ENCODE data around the gene MT2A.

The MT2A gene

DNA sequence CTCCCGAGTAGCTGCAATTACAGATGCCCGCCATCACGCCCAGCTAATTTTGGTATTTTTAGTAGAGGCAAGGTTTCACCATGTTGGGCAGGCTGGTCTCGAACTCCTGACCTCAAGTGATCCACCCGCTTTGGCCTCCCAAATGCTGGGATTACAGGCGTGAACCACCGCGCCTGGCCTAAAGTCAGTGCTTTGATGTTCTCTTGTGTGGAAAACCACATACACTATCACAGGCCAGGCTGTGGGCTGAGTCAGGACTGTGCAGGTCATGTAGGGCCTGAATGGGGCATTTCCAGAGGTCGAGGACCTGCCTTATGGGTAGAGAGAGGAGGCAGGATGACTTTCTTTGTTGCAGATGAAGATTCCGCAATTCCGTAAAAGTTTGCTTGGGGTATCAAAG is 24.1 kb upstream of the MT2A start:
- no peak for DNase-seq (ENCODE audit: low read depth)
- TF ChIP-seq, protein P1, sequence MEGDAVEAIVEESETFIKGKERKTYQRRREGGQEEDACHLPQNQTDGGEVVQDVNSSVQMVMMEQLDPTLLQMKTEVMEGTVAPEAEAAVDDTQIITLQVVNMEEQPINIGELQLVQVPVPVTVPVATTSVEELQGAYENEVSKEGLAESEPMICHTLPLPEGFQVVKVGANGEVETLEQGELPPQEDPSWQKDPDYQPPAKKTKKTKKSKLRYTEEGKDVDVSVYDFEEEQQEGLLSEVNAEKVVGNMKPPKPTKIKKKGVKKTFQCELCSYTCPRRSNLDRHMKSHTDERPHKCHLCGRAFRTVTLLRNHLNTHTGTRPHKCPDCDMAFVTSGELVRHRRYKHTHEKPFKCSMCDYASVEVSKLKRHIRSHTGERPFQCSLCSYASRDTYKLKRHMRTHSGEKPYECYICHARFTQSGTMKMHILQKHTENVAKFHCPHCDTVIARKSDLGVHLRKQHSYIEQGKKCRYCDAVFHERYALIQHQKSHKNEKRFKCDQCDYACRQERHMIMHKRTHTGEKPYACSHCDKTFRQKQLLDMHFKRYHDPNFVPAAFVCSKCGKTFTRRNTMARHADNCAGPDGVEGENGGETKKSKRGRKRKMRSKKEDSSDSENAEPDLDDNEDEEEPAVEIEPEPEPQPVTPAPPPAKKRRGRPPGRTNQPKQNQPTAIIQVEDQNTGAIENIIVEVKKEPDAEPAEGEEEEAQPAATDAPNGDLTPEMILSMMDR (IDR thresholded peaks at IDR 0.05; ENCODE audit: control insufficient read depth, insufficient read depth, low read depth, low read length, missing control alignments): no peak
- H3K4me3 ChIP-seq (ENCODE audit: control insufficient read depth, low read depth, low read length): no peak overlapping the region

DNA sequence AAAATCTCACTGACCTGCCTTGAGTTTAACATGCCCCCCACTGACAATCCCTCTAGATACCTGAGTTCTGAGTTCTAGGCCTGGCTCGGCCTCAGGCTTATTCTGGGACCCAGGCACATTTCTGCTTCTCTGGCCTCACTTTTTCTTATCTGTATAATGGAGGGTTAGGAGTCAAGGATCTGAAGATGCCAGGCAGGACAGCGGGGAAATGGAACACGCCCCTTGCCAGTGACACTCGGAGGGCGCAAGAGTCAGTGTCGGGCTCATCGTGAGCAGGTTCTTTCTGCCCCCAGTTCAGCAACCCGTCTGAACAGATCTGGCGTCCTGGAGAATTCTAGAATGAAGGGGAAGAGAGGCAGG is 19.6 kb upstream of the MT2A start:
- peak overlapping the region; percentile 28 for H3K4me3 ChIP-seq (ENCODE audit: control insufficient read depth, low read depth, low read length)
- TF ChIP-seq, protein P1 (IDR thresholded peaks at IDR 0.05; ENCODE audit: control insufficient read depth, insufficient read depth, low read depth, low read length, missing control alignments): no peak
- no peak for DNase-seq (ENCODE audit: low read depth)

DNA sequence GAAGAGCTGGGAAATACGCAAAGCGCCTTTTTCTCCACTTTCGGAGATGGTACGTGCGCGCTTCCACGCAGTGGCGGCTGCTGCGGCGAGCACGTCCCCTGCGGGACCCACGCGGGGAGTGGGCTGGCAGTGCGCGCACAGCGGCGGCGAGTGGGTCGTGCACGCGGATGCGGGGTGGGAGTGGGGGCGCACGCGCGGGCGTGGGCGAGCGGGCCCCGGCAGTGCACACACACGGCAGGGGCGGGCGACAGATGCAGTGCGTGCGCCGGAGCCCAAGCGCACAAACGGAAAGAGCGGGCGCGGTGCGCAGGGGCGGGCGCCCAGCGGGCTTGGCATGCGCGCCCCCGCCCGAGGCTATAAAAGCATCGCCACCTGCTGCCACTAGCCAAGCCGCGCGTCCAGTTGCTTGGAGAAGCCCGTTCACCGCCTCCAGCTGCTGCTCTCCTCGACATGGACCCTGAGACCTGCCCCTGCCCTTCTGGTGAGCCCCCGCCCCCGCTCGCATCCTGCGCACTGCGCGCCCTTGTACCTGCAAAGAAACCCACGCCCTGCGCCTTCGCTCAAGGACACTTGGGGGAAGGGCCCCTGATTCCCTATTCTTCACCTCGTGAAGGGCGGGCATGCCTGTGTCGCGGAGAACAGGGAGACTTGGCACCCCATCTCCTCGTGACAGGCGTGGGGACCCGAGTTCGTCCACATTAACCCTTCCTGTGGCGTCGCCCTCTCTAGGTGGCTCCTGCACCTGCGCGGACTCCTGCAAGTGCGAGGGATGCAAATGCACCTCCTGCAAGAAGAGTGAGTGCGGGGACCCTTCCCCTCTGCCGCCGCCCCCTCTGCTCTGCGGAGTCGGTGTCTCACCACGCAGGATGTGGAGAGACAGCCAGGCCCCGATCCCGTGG is 19.0 kb upstream of the MT2A start, which contains the start of gene MT3:
MT3 (plus strand) TSS at position 388 of the 899 bp plus-strand sequence; CDS start at position 451, 63 bp downstream.
- DNase-seq (ENCODE audit: low read depth): no peak
- TF ChIP-seq, protein P1 (IDR thresholded peaks at IDR 0.05; ENCODE audit: control insufficient read depth, insufficient read depth, low read depth, low read length, missing control alignments): no peak
- H3K4me3 ChIP-seq (ENCODE audit: control insufficient read depth, low read depth, low read length): peak within 1 kb of the TSS; percentile 28

DNA sequence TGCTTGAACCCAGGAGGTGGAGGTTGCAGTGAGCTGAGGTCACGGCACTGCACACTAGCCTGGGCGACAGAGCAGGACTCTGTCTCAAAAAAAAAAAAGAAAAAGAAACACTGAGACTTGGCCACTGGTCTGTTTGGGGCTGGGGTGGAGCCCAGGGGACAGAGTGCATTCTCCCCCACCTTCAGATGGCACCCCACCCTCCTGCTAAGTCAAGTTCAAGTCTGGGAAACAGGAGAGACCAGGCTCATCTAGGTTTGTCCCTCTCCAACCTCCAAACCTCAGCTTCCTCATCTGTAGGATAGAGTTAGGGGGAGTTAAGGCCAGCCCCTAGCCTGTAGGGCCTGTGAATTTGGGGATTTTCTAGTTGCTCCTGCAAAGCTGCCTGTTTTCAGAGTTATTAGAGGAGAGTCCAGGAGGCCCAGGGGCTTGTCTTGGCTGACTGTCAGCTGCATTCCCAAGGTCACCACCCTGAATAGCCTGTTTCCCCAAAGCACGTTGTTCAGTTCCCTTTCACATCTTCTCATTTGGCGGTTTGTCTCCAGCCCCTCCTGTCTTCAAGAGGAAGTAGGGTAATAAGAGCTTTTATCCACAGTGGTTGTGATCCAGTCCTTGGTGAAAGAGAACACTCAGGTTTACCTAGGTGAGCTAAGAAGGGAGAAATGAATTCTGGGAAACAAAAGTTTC is 16.9 kb upstream of the MT2A start:
- DNase-seq (ENCODE audit: low read depth): no peak
- H3K4me3 ChIP-seq (ENCODE audit: control insufficient read depth, low read depth, low read length): no peak overlapping the region
- TF ChIP-seq, protein P1 (IDR thresholded peaks at IDR 0.05; ENCODE audit: control insufficient read depth, insufficient read depth, low read depth, low read length, missing control alignments): no peak

DNA sequence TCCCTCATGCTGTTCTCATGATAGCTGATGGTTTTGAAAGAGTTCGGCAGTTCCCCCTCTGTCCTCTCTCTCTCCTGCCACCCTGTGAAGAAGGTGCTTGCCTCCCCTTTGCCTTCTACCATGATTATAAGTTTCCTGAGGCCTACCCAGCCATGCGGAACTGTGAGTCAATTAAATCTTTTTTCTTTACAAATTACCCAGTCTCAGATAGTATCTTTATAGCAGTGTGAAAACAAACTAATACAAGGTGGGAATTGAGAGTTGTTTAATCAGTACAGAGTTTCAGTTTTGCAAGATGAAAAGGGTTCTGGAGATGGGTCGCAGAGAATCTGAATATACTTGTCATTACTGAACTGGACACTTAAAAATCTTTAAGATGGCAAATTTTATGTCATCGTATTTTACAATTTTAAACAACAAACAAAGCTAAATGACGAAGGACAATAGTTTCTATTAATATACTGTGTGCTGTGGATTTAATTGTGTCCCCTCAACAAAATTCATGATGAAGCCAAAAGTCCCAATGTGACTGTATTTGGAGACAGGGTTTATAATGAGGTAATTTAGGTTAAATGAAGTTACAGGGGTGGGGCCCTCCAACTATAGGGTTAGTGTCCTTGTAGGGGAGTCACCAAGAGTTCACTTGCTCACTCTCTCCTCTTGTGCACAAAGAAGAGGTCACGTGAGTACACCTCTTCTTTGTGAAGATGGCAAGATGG is 14.7 kb upstream of the MT2A start:
- DNase-seq (ENCODE audit: low read depth): no peak
- H3K4me3 ChIP-seq (ENCODE audit: control insufficient read depth, low read depth, low read length): no peak overlapping the region
- TF ChIP-seq, protein P1 (IDR thresholded peaks at IDR 0.05; ENCODE audit: control insufficient read depth, insufficient read depth, low read depth, low read length, missing control alignments): no peak

DNA sequence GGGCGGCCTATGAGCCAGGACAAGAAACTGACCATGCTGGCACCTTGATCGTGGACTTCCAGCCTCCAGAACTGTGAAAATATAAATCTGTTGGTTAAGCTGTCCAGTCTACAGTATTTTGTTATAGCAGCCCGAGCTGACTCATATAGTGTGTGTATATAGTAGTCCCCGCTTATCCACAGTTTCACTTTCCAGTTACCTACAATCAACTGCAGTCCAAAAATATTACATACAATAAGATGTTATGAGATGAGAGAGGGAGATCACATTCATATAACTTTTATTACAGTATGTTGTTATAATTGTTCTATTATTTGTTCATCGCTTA is 14.1 kb upstream of the MT2A start:
- DNase-seq (ENCODE audit: low read depth): no peak
- TF ChIP-seq, protein P1 (IDR thresholded peaks at IDR 0.05; ENCODE audit: control insufficient read depth, insufficient read depth, low read depth, low read length, missing control alignments): no peak
- no peak overlapping the region for H3K4me3 ChIP-seq (ENCODE audit: control insufficient read depth, low read depth, low read length)

All from AG09309 (cell line).